NAMALWA (cell line): Measurements from ENCODE around the gene RGS13.

ENCODE experiments used
- DNase-seq: peaks from one replicate; pipeline ENCODE4 v3.0.0-alpha.2; 2015; ENCODE audit warnings: low spot score

RGS13 gene

DNA sequence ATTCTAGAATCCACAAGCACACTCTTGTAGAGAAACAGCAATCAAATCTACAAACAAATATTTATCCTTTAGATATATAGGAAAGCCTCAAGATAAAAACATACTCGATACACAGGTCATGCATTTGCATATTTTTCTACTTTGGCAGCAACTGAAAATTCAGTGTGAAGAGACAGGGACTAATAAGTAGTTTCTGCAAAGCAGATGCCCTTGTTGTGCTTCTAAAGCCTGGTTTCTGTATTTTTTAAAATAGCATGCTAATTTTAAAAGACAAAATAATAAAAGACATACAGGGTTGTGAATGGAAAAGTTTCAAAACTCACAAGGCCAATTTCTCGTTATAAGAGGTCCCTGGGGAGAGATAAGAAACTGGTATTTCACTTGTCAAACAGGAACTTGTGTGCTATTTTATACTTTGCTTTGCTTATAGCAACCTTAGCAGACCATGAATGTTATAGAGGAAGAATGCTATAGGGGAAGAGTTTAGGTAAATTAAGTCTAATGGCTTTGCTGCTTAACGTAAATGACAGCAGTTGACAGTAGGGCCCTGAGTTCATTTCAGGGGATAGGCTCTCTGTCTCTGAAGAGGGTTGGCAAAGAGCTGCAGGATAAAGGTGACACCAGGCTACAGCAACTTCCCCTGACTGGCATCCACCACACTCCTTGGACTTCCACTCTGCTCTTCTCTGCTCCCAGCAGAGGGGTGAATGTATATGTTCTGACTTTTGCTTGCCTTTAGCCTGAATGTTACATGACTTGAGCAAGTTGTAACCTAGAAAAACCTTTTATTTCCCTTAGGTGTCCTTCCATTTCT, 9.4 kb upstream of the RGS13 start:
- peak; percentile 93 for DNase-seq

DNA sequence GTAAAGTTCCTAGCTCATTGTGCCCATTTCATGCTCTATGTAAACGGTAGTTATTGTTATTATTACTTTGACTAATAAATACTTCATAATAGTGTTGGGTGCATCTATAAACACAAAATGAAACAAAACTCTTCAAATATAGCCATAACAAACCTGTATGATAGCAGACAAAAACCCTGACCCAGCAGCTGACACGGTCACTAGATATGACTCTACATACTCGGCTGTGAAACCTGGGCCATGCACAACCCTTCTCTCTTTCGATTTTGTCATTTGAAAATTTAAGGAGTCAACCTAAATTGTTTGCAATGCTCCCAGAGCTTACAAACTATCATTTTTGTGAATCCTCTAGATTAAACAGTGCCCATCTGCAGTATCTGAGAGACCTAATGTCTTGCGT, 8.0 kb upstream of the RGS13 start:
- DNase-seq = no peak

DNA sequence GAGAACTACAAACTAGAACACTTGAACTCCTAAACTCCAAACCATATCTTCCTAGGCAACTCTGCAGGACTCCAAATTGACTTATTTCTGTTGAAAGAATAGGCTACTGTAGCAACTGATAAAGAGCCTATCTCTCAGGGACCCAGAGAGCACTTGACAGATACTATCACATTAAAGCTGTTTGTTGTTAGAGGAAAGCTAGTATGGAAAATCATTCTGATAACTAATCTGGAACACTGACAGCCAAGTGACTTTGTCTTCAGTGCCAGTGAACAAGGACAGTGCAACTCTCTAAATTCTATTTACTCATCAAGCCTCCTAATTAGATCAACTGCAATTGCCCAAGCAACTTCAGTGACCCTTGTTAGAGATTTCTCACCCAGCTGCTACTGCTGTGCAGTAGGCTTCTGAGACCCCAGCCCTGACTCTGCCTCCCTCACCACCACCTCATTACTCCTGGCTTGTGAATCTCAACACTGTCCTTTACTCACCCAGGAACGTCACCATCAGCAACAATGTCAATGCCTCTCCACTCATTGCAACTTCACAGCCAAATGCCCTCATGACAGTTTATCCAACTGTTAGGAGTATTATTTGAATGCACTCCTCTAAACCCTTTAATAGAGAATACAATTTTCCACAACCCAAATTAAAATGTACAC, 7.4 kb upstream of the RGS13 start:
- no peak for DNase-seq

DNA sequence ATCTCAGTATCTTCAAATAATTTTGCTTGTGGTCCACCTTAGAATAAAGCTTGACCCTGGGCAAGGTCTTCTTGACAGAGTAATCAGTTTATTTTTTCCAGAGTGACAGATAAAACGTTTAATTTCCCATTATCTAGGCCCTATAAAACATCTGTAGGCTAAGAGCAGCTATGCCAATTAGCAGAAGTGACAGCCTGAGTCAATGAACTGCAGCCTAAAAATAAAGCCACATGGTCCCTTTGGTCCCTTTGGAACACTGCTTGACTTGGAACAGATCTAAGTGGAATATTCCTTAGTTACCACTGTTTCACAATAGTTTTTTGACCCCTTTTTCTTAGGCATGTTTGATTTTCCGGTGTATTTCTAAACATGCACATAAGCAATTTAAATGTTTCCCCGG, 6.3 kb upstream of the RGS13 start:
- no peak for DNase-seq

DNA sequence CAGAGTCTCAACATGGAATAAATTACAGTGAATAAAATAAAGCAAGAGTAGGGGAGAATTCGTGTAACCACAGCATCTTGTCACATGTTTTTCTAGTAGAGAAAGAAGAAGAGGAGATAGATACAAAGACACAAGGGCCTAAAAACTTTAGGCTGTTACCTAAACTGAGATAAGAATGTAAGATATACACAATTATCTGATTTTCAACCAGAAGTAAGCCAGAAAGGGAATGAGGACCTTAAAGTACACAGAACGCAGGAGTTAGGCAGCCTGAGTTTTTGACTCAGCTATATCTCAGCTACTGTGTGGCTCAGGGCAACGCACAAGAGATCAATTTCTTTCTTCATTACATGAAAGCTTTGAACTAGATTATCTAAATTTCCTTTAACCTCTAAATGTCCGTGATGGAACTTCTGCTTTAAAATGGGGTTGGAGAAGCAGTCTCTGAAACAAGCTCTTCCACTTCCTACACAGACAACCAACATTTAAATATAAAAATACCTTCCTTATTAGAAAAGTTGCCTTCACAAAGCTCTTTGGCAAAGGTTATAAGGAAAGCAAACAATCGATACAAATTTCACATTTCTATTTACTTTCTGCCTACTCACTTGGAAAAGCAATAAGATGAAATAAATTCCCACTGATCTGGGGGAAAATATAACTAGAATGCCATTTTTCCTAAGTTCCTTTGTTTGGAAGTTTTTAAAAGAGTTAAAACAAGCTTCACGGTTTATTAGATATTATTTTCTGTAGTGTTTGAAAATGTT, 5.2 kb upstream of the RGS13 start:
- DNase-seq = no peak

DNA sequence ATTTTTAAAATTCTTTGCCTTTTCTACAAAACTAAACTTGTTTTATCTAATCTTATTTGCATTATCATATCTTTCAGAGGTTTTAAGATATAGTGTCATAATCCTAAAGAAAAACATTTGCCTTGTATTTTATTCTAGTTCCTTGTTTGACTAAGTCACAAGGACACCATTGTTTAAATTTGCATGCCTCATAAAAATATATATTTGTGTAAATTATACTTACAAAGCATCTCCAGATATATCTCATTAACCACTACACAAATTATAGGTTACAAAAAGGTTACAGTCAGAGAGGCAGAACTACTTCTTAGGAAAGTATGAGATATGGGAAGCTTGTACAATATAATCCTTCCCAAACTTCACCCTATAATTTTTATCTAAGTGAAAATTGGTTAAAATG, 4.2 kb upstream of the RGS13 start:
- no peak for DNase-seq

DNA sequence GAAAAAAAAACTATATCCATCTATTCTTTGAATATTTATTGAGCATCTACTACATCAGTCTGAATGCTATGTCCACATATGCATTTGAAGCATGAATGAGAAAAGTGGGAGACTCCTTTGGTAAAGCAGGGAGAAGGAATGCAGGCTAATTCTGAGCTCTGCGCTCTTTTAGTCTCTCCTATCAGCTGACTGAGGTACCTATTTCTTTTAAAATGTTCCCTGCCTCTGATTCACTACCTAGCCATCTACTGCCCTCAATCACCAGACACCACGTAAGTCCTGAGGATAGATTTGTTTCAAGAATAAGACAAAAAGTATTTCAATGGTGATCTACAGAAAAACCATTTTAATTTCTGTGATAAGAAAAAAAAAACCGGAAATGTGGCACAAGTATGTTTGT, 3.8 kb upstream of the RGS13 start:
- no peak for DNase-seq

DNA sequence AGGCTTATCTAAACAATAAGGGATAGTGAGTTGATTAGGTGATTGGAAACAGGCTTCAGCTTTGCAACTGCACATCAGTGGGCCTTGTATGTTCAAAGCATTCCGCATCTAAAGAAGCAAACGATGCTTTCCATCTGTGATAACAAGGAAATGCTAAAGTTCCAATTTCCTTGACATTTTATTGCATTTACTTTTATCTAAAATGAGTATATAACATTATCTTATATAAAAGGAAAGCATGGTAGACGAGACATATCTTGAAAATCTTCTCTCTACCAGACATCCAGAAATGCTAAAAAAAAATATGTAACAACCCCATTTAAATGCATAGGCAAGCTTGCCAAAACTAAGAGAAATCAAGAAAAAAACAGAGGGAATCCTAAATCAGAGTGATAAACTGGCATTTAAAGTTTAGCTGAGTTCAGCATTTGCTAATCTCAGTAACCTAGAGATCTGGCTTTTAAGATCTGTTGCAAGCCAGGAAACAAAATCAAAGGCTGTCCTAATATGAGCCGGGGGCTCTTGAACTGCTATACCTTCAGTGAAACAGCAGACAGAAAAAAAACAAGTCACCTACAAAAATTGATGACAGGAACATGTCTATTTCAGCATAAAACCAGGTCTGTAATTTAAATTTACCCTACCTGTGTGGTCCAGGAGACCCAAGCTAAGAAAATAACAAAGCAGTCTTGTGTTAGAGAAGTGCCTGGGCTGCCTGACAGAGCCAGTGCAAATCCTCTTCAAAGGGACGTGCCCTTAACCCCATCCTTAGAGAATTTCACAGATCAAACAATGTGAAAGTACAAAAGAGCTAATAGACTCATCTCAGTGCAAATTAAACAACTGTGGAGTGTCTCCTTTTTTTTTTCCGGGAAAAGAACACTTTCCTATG, 3.1 kb upstream of the RGS13 start:
- DNase-seq = peak; percentile 20

DNA sequence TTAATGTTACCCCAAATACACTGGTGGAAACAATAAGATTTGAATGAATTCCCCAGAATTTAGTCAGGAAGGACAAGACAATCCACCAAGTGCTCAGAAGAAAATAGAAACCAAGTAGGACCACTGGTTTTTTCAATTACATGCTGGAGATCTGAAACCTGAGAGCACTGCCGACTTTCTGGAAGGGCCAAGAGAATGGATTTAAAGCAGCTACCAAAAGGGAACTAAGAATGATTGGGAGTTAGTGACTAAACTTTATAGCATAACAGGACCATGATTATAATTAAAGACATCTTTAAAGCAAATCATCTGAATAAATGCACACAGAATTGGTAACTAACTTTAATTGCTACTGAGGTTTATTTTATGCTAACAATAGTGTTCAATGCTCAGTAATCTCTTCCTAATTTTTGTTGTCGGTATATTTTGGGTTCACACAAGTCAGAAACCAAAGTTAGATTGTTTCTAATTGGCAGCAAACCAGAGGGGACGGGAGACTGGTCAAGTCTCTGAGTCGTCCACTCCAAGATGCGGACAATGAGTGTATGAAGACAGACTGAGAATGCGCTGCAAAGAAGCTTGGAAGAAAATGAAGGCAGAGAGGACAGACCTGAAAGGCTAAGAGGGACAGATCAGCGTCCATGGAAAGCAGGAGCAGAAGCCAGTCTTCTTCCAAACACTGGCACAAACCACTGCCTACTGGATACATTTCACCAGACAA, 2.3 kb upstream of the RGS13 start:
- DNase-seq = peak; percentile 18

DNA sequence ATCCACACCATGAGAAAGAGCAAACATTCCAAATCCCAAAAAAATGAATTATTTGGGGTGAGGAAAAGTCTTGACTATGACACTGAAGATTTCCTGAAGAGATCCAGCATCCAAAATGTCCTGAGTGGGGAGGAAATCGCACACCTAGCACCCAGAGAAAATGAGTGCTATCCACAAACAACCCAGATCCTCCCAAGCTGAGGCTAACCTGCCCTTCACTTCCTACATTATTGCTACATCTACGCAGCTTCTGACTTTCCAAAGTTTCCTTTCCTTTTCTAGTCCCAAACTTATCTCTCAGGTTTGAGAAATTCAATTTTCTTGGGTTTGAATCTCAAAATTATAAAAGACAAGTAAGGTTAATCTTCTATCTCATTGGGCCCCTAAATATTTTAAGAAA, 906 bp upstream of the RGS13 start:
- peak; percentile 41 for DNase-seq

DNA sequence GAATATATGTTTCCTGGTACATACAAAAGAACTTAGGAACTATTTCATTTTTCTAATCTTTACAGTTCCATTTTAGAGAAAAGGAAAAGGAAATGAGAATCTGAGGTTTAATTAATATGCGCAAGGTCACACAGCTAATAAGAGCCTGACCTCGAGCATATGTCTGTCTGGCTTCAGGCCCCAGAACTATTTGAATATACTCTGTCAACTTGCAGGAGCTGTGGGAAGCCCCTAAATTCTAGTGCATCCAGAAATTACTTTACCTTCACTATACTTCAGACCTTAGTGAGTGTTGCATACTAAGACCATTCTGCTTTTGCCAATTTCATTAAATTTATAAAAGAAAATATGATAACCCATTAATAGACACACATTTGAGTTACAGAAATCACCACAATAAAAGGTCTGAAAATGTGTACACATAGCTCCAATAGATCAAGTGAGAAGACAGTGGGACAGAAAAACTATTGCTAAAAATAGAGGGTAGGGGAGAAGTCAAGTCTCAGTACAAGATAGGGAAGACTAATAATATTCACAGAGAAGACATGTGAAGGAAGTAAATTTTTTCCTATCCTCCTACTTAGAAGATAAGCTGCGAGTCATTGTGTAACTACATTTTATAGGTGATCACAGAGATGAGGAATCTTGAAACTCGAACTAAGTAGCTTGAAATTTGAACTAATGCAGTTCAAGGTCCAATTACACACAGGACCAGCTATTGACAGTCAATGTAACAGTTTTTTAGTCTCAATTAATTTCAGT, 3.8 kb downstream of the RGS13 start:
- DNase-seq = peak; percentile 51

DNA sequence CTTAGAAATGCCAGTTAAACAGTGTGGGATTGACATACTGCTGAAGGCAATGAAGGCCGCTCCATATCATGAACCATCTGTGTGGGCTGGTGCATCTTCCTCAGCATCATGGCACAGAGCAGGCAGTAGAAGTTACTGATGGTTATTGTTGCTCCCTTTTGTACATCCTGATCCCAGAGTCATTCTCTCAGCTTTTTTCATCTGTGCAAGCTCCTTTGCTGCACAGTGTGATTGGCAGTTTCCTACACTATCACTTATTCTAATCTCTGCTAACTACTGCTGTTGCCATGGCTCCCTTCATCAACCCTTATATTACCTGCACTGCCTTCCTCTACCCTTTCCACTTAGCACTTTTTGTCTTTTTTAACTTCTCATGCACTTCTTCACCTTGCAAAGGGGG, 16.2 kb downstream of the RGS13 start:
- no peak for DNase-seq

DNA sequence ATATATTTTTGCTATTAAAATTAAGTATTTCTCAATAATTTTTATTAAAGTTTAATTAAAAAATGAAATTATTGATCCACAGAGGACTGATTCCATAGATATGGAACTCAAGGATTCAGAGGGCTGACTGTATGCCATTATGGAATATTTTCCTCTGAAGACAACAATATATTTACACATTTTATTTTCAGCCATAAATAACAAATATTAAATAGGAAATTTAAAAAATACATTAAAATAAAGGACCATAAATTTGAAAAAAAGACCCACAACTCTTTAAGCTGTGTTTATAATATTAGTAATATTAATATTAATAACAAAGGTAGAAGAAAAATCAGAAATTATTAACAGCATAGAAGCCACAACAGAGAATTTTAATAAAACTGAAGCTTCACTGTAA, 18.2 kb downstream of the RGS13 start:
- DNase-seq = no peak

DNA sequence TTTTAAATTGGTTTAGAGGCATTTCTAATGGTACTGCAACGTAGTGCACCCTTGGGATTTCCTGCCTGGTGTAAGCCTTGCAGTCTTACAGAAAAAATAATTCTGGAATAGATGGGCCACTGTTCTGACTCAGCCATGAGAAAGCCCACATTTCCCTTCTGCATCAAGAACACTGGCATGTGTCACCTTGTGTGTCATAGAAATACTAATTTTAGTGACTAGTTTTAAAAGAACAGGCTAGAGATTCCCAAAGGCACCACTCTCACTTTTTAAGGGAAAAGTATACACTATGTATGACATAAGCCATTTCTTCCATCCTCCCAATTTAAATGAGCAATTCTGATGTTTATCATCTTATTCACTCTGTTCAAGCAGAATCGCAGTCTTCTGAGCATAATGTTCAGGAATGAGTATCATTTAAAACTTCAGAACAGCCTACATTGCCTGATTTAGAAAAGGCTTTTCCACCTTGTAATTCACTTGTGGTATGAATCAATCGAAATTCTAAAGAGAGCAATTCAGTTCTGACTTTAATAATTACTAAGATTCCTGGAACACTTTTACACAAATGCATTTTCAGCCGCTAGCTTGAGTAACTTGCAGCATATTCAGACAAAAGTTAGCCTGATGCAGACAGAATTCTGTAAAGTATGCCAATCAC, 18.8 kb downstream of the RGS13 start:
- no peak for DNase-seq

DNA sequence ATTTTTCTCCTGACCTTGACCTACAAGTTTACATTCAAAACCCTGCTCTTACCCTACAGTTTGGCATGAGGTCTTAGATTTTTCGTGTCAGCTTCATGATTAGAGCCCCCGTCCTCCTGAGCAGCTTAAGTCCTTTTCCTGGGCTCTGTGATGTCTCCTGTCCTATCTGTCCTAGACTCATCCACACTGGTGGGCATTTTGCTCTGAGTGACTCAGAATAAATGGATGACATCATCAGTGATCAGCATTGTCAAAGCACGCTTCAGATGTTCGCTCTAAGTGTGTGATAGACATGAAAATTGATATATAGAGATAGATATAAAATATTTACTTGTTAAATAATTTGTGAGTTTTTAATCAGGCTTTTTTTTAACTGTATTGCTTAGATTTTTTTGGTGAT, 21.8 kb downstream of the RGS13 start:
- DNase-seq = no peak

DNA sequence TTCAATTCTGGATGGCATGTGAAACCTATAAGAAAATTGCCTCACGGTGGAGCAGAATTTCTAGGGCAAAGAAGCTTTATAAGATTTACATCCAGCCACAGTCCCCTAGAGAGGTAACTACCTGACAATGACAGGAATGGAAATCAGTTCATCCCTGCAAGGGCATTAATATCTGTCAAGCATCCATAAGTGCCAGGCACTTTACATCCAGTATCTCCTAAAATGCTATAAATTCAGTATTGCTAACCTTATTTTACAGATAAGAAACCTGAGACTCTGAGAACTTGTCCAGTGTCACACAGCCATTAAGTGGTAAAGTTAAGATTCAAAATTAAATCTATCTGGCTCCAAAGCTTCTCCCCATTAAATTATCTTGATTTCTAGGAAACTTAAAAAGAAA, 22.3 kb downstream of the RGS13 start:
- DNase-seq = no peak

DNA sequence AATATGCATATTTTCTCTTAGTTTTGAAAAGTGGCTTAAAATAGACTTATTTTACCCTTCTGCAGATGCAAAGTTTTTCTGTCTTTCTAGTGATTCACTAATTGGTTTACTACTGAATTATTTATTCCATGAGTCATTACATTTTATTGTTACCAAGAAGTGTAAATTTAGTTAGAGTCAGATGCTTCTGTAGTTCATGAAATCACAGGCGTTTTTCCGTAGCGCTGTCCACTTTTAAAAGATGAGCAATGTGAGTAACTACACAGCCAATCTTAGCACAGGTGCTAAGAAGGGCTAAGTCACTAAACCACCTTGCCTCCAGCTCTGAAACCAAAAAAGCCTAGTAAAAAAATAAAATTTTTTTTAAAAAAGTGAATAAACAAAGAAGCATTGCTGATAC, 24.7 kb downstream of the RGS13 start:
- no peak for DNase-seq

DNA sequence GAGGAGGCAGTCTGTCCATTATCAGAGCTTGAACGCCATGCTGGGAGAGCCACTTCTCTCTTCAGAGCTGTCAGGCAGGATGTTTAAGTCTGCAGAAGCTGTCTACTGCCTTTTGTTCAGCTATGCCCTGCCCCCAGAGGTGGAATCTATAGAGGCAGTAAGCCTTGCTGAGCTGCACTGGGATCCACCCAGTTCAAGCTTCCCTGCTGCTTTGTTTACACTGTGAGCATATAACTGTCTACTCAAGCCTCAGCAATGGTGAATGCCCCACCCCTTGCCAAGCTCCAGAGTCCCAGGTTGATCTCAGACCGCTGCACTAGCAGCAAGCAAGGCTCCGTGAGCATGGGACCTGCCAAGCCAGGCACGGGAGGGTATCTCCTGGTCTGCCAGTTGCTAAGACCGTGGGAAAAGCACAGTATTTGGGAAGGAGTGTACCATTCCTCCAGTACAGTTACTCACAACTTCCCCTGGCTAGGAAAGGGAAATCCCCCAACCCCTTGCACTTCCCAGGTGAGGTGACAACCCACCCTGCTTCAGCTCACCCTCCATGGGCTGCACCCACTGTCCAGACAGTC, 32.5 kb downstream of the RGS13 start:
- no peak for DNase-seq

DNA sequence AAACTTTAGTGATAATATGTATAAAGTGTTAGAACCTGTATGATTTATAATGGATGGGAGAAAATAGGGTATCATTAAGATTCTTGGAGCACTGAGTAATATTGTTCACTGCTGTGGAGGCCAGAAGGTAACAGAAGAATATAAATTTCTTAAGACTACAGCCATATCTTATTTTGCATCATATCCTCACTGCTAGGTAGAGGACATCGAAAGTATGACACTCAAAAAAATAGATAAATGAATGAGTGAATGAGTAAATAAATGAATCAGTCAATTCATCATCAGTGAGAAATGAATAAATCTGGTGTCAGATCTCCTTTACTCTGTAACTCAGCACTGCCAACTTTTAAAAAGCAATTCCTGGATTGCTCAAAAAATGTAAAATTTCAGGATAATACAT, 33.2 kb downstream of the RGS13 start:
- no peak for DNase-seq

DNA sequence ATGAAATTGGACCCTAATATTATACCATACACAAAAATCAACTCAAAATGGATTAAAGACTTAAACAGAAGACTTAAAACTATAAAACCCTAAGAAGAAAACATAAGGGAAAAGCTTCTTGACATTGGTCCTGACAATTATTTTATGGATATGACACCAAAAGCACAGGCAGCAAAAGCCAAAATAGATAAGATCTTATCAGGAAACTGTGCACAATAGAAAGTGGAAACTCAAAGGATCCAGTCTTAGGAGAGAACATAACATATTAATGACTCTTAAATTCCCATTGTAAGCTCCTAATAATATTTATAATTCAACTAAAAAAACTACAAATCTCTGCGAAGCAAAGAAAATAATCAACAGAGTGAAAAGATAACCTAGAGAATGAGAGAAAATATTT, 39.8 kb downstream of the RGS13 start:
- DNase-seq = no peak
